GM21526 (cell line): ENCODE data around the gene CWF19L2.

Experiments used
- ATAC-seq: cut with Tn5 transposase; IDR thresholded peaks from one replicate; pipeline ENCODE4 v1.9.1; 2021; ENCODE audit warnings: moderate library complexity; ENCODE audit not compliant: unreplicated experiment, low FRiP score

Gene CWF19L2

DNA sequence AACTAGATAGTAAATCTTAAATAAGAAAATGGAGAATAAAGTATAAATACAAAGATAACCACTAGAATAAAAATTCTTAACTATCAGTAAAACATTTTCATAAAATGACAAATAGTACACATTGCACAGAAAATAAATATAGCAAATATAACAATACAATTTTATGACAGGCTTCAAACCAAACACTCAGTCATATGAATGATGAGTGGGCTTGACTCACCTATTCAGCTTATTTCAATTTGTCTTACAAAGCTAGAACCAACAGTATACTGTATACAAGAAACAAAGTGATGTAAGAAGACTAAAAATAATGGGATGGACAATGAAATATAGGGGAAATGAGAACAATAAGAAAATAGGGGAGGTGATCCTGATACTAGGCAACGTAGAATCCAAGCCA is 141.2 kb downstream of the CWF19L2 start:
- ATAC-seq = no peak

DNA sequence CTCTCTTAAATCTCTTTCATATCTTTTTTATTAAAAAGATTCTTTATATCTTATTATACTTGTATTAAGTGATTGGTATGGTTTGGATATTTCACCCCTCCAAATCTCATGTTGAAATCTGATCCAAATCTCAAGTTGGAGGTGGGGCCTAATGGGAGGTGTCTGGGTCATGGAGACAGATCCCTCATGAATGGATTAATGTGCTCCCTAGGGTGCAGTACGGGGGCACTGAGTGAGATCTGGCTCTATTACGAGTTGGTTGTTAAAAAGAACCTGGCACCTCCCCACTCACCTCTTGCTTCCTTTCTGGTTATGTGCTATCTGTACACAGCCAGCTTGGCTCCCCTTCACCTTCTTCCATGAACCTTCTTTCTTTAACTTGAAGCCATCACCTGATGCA is 149.6 kb downstream of the CWF19L2 start:
- no peak for ATAC-seq

DNA sequence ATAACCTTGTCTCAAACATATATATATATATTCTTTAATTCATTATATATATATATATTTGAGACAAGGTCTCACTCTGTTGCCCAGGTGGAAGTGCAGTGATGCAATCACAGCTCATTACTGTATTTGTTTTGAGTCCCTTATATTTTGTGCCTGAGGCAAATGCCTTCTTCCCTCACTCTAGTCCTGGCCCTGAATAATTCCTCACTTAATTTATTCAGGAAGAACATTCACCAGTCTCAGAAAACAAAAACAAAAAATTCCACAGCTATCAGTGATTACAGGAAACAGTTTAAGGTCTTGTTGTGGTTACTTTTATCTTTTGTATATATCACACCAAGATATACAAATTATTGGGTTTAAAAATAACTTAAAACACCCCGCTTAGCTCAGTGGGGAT is 155.7 kb downstream of the CWF19L2 start:
- no peak for ATAC-seq

DNA sequence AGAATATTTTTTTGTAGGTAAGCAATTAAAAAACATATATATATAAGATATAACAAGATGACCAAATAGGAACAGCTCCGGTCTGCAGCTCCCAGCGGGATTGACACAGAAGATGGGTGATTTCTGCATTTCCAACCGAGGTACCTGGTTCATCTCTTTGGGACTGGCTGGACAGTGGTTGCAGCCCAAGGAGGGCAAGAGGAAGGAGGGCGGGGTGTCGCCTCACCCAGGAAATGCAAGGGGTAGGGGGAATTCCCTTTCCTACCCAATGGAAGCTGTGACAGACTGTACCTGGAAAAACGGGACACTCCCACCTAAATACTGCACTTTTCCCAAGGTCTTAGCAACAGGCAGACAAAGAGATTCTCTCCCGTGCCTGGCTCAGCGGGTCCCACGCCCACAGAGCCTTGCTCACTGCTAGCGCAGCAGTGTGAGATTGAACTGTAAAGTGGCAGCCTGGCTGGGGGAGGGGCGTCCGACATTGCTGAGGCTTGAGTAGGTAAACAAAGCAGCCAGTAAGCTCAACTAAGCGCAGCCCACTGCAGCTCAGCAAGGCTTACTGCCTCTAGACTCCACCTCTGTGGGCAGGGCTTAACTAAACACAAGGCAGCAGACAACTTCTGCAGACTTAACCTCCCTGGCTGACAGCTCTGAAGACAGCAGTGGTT is 163.8 kb downstream of the CWF19L2 start:
- no peak for ATAC-seq

DNA sequence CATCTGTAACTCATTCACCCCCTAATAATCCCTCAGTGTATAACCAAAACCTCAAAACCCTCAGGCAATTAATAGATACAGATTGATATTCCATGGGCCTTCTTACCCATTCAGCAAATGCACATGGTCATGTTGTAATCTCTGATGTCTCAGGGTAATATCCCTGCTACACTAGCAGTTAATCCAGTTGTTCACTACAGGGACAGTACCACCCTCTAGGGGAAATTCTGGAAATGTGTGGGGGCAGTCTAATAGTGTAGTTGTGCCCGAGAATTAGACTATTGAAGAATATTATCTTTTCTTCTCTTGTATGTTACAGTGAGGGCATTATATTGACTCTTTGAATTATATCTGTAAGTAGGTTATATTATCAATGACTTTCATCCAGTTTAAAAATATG is 175.4 kb downstream of the CWF19L2 start:
- no peak for ATAC-seq
